ENCODE measurements around the gene CABP1. TPM values are rescaled to one million over a fixed set of nuclear protein-coding genes. Genes with fewer than 3 reads are reported as not detected.
A peak's percentile ranks its signal among the peaks of the same experiment; 100 is the strongest.

The CABP1 gene
- total RNA-seq, 1 donor from 2014 or later: 0.27 TPM

GRCh38 chr12:120711411-120711810 is 71.0 kb downstream of the CABP1 start:
- Mint-ChIP-seq H3K4me3 (peak overlapping the region; percentile 89), H3K9me3 (no peaks in the 10 kb centered on the region), H3K4me1 (peaks cover 29% of the 10 kb centered on the region), H3K36me3 (ENCODE audit: low read depth) (peaks cover 24% of the 10 kb centered on the region), H3K27me3 (no peaks in the 10 kb centered on the region), H3K27ac (peak overlapping the region; percentile 82)
- no peak for DNase-seq
- ChIA-PET POLR2A (interaction anchor here (0.7 to 1.9 kb wide), 6 partner anchors 11 to 404 kb away, joined by 3 to 7 read pairs (median 4); partner anchors contain the start of gene MLEC), CTCF (interaction anchor here (1.0 to 2.8 kb wide), 5 partner anchors 14 to 260 kb away, joined by 3 to 15 read pairs (median 7); partner anchors contain the start of gene ACADS)
- intact Hi-C loops (cut with micrococcal nuclease): loop anchor here (1.0 to 10.0 kb wide), 3 partner anchors 26 to 401 kb away; partner anchors contain the start of gene COX6A1
- no peak for ATAC-seq (ENCODE audit: low read depth)
- TF ChIP-seq CTCF (IDR thresholded peaks at IDR 0.05): no peak

- peaks cover 35% of the 10 kb centered on the region for H3K36me3 Mint-ChIP-seq (ENCODE audit: low read depth)
- CTCF ChIA-PET: interaction anchor here (1.9 to 2.8 kb wide), 2 partner anchors 64 to 66 kb away, joined by 15 read pairs; no protein-coding TSS in a partner anchor
- H3K27ac Mint-ChIP-seq: no peak overlapping the region
- H3K27me3 Mint-ChIP-seq: no peaks in the 10 kb centered on the region
- H3K9me3 Mint-ChIP-seq: no peaks in the 10 kb centered on the region
- DNase-seq (no peak), ATAC-seq (ENCODE audit: low read depth) (no peak)
- intact Hi-C loops (cut with micrococcal nuclease): loop anchor here (5.0 to 10.0 kb wide), 2 partner anchors 278 to 400 kb away; partner anchors contain the start of gene COX6A1
- no peak overlapping the region for H3K4me3 Mint-ChIP-seq
- POLR2A ChIA-PET: no interaction called here
- peaks cover 29% of the 10 kb centered on the region for H3K4me1 Mint-ChIP-seq
- TF ChIP-seq CTCF (IDR thresholded peaks at IDR 0.05): no peak
These were observed 72.2 kb downstream of the CABP1 start for GRCh38 chr12:120712610-120713009.

GRCh38 chr12:120713861-120714482 is 73.5 kb downstream of the CABP1 start:
- ATAC-seq (ENCODE audit: low read depth) (peak; percentile 45), DNase-seq (no peak)
- Mint-ChIP-seq H3K9me3 (no peaks in the 10 kb centered on the region), H3K36me3 (ENCODE audit: low read depth) (peaks cover 48% of the 10 kb centered on the region), H3K4me1 (peaks cover 29% of the 10 kb centered on the region), H3K27me3 (no peaks in the 10 kb centered on the region), H3K27ac (peak overlapping the region; percentile 16), H3K4me3 (peak overlapping the region; percentile 42)
- TF ChIP-seq CTCF (IDR thresholded peaks at IDR 0.05): peak; percentile 59
- intact Hi-C loops (cut with micrococcal nuclease): loop anchor here (1.0 to 10.0 kb wide), 6 partner anchors 27 to 398 kb away; partner anchors contain the start of genes COX6A1 and MLEC
- ChIA-PET POLR2A (interaction anchor here (1.3 kb wide), 1 partner anchor 67 kb away, joined by 4 read pairs; no protein-coding TSS in a partner anchor), CTCF (interaction anchor here (0.7 to 3.9 kb wide), 5 partner anchors 66 to 258 kb away, joined by 4 to 35 read pairs (median 6); partner anchors contain the start of gene POP5)

Other genes with a start within 250 kb of the CABP1 start
- 255 and 292 TPM in 2 replicates for gene COX6A1, start 202.5 kb upstream of the CABP1 start, total RNA-seq
- gene TRIAP1, start 194.2 kb upstream of the CABP1 start, total RNA-seq: 18.2 and 18.6 TPM in 2 replicates
- 33.4 and 35.2 TPM in 2 replicates for gene GATC, start 194.2 kb upstream of the CABP1 start, total RNA-seq
- 191 and 192 TPM in 2 replicates for gene SRSF9, start 170.9 kb upstream of the CABP1 start, total RNA-seq
- gene DYNLL1, start 144.5 kb upstream of the CABP1 start, total RNA-seq: 159 and 180 TPM in 2 replicates
- gene COQ5, start 111.5 kb upstream of the CABP1 start, total RNA-seq: 25.3 and 29.5 TPM in 2 replicates
- gene RNF10, start 106.3 kb upstream of the CABP1 start, total RNA-seq: 180 and 200 TPM in 2 replicates
- 77.5 and 78.4 TPM in 2 replicates for gene POP5, start 59.2 kb upstream of the CABP1 start, total RNA-seq
- 60.6 and 69.6 TPM in 2 replicates for gene MLEC, start 46.5 kb downstream of the CABP1 start, total RNA-seq
- gene UNC119B, start 69.8 kb downstream of the CABP1 start, total RNA-seq: 17.3 and 18.5 TPM in 2 replicates
- gene ACADS, start 85.2 kb downstream of the CABP1 start, total RNA-seq: 9.4 and 11.1 TPM in 2 replicates